ENCODE results near the gene TTLL5.

The TTLL5 gene

DNA sequence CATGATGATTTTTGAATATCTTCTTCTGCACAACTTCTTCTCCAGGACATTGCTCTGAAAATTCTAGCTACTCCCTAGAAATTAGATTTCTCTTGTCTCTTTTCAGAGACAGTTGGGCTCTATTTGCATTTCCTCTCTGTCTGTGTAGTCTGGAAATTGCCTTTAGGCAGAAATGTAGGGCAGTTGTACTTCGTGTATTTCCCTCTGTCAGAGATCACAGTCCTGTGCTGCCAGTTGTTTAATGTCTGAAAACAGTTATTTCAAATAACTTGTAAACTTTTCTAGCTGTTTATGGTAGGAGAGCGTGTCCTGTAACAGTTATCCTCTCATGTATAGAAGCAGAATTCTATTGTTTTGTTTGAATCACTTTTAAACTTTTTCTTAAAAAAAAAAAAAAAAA lies 86.9 kb downstream of the TTLL5 start:
- DNase-seq = no peak

DNA sequence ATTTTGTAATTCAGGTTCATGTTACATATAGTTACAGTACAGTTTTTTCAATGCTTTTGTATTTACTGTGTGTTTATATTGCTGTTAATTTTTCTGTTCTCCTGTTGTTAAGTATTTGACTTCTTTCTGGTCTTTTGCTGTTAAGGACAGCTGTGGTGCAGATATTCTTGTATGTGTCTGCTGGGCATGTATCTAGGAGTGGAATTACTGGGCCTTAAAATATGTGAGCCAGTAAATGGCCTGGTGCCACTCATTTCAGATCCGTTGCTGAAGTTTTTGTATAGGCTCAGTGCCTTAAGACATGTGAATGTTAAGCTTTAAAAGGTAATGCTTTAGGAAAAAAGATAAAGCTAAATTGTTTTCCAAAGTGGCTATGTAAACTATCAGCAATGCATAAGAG lies 87.3 kb downstream of the TTLL5 start:
- DNase-seq = no peak

DNA sequence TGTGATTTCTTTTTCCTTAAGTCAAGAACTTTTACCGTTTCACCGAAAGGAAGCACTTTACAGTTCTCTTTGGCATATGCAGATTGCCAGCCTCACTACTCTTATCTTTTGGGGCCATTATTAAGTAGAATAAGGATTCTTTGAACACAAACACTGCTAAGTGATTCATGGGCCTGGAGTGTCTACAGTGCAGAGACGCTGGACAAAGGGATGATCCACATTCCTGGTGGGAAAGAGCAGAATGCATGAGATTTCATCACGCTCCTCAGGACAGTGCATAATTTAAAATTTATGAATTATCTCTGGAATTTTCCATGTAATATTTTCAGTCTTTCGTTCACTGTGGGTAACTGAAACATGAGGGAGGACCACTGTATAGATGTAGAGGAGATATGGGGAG lies 90.2 kb downstream of the TTLL5 start:
- no peak for DNase-seq

DNA sequence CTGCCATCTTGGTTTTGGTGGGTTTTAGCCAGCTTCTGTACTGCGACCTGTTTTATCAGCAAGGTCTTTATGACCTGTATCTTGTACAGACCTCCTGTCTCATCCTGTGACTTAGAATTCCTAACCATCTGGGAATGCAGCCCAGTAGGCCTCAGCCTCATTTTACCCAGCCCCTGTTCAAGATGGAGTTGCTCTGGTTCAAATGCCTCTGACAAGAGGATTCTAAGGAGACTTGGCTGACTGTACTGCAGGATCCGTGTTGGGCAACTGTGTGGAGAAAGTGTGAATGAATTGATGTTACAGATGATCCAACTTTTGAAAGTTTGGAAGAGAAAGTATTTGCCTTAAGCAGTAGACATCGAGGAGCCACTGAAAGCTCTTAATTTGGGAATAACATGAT lies 91.0 kb downstream of the TTLL5 start:
- no peak for DNase-seq

DNA sequence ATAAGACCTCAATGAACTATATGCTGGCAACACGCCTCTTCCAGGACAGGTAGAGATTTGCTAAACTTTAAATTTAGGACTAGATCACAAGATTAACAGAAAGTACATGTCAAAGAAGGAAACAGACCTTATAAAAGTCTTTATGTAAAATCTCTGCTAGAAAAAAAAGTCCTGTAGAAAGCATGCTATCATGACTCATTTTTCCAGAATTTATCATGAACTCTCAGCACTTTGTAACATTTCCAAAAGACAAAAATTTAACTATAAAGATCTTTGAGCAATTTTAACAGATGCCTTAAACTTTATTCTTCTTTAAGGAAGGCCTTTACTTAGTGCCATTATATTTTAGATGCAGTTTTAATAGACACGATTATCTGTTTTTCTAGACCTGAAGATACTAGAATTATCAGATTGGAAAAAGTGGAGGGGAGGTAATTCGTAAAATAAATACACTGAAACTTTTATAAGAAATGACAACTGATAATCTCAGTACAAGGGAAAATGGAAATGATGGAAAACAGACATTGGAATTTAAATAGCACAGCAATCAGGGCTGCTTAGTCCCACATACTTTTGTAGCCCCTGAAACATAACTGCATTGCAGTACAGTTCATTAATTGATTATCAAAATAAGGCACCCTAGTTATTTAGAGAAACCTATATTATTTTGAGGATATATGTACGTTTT lies 92.0 kb downstream of the TTLL5 start:
- no peak for DNase-seq

DNA sequence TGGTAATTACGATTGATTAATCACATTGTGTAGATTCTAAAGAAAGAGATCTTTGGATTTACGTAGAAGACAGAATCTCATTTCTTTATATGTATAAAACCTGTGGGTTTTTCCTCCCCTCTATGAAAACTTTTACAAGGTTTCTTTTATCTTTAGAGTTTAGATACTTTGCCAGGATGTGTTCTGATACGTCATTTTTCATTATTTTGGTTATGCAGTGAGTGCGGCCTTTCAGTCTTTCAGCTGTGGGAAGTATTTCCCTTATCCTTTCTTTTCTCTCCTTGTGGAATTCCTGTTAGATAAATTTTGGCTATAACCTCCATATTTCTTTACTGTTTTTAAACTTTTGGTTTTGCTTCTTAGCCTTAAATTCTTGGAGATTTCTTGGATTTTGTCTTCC lies 92.7 kb downstream of the TTLL5 start:
- DNase-seq = no peak

DNA sequence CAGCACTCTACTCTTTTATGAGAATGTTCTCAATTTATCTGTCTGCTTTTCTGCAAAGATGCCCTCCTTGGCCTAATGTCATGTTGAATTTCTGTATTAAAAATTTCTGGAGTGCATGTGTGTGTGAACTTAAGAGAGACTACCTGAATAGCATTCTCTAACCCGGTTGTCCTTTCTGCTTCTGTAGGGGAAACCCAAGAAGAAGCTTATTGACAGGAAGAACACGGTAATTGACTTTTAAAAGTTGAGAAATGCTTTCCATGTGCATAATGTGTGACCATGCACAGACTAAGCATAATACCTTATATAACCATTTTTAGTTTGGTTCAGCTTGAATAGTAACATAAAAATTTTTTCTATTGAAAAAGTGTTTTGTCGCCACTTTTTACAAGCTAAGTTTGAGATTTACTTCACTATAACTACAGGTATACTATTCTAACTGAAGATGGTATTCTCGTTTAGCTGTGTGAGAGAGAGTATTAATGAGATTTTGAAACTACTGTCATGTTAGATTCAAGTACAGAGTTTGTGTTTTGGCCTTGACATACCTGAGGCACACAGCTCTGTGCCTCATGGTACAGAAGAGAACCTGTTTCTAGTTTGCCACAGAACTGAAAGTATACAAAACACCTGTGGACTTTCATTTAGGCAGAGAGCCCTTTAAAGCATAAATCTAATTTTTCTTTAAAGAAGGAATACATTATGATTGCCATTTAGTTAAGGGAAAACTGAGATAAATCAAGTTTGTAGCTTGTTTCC lies 96.8 kb downstream of the TTLL5 start:
- no peak for DNase-seq

DNA sequence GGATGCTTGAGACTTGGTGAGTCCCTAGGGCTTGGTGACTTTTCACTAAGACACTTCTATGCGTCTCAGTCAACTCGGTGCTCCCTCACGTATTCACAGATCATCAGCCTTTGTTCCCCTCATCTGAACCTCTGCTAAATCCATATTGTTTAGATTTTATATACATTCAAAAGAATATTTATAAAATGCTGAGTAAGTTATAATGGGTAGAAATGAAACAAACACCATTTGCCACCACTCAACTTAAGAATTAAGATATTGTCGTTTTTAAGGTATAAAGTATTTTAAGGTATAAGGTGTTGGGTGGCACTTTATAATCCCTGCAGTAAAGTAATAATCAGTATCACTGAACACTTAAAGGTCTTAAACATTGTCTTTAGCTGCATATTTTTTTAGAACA lies 103.0 kb downstream of the TTLL5 start:
- no peak for DNase-seq

DNA sequence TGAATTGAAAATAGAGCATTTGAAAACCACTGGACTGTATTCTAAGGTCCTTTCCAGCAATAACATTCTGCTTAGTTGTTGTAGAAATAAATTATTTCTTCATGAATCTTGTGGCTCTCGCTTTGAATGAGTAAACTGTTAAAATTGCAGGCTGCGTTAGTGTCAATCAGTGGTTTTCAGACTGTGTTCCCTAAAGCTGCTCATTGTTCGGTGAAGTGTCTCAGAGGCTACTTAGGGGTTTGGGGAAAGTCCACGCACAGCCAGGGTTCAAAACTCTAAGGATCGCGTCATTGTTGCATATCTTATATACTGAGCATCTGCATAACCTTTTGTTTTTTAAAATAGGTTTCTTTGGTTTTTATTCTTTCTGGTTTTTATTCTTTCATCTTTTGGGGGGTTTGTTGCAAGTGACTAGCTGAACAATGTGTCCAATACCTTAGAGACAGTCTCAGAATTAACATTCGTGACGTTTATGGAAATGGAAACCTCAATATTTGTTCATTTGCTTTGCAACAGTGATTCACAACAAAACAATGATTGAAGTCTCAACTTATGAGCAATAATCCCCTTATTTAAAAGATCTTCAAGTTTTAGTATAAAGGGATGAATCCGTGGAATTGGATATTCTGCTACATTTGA lies 108.1 kb downstream of the TTLL5 start:
- DNase-seq = no peak

DNA sequence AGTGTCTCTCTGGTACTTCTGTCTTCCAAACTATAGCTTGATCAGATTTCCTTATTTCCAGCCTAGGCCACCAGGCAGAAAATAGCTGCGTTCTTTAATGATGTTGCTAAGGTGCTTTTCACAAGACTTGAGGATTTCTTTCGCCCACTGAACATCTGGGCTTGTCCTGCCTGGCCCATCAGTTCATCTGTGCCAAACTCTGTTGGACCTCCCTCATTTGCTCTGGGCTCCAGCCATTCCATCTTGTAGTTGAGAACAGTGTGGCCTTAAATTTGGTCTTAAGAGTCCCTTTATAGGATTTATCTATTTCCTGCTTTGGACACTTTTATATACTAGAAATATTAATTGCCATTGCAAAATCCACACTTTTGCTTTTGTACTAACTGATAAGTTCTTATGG lies 109.6 kb downstream of the TTLL5 start:
- DNase-seq = no peak

DNA sequence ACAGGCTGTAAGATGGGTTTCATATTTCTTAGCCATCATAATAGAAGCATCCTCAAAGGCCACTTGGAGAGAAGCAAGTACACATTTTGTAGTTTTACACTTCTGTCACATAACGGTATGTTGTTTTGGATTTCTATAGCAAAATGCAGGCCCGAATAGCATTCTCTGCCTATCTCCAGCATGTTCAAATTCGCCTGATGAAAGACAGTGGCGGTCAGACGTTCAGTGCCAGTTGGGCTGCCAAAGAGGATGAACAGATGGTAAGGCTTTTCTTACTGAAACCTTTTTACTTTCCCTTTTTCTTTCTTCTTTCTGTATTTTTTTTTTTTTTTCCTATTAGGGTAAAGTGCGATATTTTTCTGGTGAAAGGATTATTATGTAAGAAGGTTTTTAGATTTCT lies 110.5 kb downstream of the TTLL5 start:
- DNase-seq = no peak

DNA sequence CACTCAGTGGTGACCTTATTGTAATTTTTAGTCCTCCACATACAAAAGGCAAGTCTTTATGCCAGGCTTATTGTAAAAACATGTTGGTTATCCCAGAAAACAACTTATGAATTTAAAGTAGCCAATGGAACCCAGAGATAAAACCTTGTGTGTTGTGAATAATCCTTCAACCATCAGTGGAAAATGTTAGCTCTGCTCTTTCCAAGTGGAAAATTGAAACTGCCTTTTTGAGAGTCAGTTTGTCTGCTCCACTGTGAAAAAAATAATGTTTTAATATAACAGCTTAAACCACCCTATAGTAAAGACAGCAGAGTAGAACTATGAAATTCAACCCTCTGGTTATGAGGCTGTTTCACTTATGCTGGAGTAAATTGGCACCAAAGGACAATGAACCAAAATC lies 112.0 kb downstream of the TTLL5 start:
- DNase-seq = no peak

DNA sequence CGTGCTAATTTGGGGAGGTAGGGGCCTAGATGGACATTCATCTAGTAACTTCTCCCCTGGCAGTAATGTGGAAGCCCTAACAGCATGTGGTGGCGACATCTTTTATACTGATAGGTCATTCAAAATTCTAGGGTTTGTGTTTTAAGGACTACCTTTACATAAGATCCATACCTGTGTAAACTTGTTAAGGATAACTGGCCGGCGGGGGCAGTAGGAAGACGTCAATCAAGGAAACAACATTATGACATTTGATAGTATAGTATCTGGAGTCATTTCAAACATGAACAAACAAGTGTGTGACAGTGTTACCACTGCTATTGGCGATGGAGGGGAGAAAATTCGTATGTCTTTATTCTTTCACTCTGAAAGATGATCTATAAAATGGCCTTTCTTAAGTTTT lies 120.0 kb downstream of the TTLL5 start:
- DNase-seq = no peak

DNA sequence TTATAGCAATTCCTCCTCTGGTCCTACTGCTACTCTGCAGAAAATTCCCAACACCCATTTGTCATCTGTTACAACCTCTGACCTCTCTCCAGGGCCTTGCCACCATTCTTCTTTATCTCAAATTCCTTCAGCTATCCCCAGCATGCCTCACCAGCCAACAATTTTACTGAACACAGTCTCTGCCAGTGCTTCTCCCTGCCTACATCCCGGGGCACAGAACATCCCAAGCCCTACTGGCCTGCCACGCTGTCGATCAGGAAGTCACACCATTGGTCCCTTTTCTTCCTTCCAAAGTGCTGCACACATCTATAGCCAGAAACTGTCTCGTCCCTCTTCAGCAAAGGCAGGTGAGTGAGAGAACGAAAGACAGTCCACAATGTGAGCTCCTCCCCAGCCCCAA lies 122.1 kb downstream of the TTLL5 start:
- no peak for DNase-seq

DNA sequence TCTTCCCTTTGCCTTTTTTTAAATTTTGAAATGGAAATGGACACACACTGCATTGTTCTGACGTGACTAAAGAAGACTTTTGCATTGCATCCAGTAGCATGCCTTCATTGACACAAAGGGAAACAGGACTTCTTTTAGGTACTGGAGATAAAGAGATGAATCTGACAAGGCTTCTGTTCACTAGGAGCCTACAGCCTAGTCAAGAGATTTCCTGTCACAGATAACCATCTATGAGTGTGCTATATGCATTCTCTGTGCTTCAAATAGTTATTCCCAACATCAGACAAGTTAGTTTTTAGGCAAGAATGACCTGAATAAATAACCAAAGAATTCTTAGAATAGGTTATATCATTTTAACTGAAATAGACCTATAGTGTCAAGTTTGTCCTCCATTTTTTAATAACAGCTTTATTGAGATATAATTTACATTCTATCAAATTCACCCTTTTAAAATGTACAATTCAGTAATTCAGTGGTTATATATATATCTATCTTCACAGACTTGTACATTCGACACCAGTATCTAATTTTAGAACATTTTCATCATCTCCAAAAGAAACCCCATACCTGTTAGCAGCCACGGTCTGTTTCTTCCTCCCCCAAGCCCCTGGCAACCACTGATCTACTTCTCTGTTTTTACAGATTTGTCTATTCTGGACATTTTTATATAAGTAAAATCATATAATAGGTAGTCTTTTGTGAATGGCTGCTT lies 122.7 kb downstream of the TTLL5 start:
- no peak for DNase-seq

DNA sequence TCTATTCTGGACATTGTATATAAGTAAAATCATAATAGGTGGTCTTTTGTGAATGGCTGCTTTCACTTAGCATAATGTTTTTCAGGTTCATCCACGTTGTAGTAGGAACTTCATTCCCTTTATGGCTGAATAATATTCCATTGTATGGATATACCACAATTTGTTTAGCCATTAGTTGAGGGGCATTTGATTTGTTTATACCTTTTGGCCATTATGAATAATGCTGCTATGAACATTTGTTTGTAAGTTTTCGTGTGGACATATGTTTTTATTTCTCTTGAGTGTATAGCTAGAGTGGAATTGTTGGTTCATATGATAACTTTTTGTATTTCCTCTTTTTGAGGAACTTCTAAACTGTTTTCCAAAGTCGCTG lies 123.3 kb downstream of the TTLL5 start:
- no peak for DNase-seq

DNA sequence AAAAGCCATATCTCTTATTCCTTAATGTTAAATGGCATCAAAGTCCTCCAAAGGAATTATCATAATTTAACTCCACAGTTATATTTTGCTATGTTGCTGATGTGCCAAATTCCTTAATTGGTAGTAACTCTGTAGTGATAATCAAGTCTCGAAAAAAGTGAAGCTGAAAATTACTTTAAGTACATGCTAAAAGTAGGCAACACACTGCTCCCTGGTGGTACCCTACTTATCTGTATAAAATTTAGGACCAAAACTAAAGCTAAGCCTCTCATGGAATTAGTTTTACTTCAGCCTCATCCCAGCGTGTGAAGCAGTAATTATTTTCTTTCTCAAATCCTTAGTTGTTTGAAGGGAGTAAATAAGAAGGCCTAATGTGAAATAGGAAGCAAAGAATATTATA lies 132.8 kb downstream of the TTLL5 start:
- no peak for DNase-seq

DNA sequence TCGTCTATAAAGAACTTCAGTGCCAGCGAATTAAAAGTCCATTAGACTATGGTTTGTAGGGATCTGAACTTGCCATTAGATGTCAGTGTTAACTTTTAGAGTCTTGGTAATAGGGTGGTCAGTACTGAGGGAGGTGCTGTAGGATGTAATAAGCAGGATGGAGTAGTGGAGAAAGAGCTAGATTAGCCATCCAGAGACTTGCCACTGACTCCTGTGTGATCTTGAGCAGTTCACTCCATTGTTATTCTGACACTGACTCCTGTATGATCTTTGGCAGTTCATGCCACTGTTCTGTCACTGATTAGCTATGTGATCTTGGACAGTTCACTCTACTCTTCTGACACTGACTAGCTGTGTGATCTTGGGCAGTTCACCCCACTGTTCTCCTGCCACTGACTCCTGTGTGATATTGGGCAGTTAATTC lies 133.6 kb downstream of the TTLL5 start:
- no peak for DNase-seq

DNA sequence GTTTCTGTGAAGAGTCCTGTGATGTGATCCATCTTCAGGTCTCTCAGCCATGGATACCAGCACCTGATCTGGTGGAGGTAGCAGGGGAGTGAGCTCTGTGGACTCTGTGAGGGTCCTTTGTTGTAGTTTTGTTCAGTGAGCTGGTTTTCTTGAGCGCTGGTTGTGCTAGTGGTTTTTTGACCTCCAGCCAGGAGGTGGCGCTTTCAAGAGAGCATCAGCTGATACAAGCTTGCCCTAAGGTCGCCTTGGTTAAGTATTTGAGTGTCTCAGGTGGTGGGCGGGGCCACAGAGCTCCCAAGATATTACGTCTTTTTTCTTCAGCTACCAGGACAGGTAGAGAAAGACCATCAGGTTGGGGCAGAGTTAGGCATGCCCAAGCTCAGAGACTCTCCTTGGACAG lies 139.7 kb downstream of the TTLL5 start:
- no peak for DNase-seq

DNA sequence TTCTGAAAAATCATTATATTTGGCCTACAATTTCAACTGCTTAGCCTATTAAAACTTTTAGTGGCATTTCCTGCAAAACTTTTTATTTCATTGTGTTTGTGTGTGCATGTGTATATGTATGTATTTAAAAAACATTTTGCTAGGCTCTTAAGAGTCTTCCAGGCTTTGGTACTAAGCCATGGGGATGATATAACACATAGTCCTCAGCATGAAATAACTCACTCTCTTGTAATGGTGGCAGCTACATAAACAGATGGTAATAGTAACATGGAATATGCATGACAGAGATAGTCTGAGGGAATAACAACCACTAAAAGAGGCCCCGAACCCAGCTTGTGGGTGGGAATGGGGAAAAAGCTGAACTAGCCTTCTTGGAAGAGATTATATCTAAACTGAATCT lies 141.4 kb downstream of the TTLL5 start:
- DNase-seq = no peak

DNA sequence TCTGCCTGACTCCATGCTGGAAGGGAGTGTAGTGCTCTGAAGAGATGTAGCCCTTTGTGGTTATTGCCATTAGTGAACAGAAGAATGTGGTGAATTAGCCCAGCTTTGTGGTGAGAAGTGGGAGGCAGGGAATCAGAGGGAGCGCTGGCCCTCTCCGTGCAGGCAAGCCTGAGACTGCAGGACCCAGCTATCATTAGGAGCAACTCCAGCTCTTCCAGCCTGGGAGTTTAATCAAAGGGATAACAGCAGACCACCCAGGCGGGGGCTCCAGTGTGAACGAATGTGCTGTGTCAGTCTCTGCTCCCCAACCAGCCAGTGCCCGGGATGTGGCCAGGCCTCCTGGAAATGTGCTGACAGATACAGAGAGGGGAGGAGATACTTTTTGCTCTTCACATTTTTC lies 142.7 kb downstream of the TTLL5 start:
- no peak for DNase-seq

DNA sequence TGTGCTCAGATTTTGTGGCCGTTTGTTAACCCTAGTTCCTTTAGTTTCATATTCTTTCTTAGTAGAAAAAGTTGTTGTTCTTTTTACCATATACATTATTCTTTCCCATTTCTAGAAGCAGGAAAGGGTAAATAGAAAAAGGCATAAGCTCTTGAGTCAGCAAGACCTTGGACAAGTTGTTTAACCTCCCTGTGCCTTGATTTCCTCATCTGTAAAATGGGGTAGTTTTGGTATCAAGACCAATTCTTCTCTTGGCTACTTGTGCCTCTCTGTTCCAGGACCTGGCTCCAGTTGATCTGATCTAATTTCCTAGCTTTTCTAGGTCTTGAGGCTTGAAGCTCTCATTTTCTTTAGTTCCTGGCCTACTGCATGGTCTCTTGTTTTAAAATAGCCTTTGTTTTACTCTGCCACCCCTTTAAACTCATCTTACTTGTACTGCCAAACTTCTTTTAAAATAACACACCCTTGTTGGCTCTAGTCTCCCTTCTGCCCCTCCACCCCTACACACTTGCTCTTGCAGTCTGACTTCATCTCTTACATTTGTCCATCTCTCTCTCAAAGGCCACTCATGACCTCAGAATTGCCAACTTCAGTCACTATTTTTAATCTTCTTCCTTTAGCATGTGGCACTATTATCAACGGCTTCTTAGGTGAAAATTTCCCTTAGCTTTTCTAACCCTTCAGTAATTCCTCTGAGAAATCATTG lies 143.7 kb downstream of the TTLL5 start:
- DNase-seq = no peak

DNA sequence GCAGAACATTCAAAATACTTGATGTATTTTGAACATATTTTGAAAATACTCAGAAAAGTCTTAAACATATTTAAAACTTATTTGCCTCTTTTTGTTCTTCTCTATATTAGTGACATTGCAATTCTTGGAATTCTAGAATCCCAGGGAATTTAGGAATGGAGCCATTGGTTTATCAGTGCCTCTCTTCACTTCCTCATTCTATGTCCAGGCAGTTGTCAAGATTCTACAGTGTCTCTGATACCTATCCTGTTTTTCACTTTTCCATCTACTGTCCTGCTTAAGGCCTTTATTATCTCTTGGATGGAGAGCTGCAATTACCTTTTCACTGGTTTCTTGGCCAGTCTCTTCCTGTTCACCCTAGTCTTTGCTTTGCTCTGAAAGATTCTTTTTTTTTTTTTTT lies 144.6 kb downstream of the TTLL5 start:
- DNase-seq = no peak

All from central memory CD4-positive, alpha-beta T cell (primary cell).